HEK293 (cell line): ENCODE data around the gene EYA2.

Experiments used
- YY1 ChIP-seq: fragments of 450-650 bp; formaldehyde crosslinking; IDR thresholded peaks from 2 replicates; pipeline ENCODE4 v1.5.1; 2018; ENCODE audit warnings: missing biosample characterization, missing genetic modification characterization
- ZBTB8A ChIP-seq: fragments of 450-650 bp; formaldehyde crosslinking; IDR thresholded peaks from 2 replicates; pipeline ENCODE4 v1.5.1; 2016; ENCODE audit warnings: missing biosample characterization, missing genetic modification characterization
- ZNF610 ChIP-seq: fragments of 450-650 bp; formaldehyde crosslinking; IDR thresholded peaks from 2 replicates; pipeline ENCODE4 v1.5.1; 2016; ENCODE audit warnings: missing biosample characterization, missing genetic modification characterization, borderline replicate concordance
- ZSCAN16 ChIP-seq: fragments of 450-650 bp; formaldehyde crosslinking; IDR thresholded peaks from 2 replicates; pipeline ENCODE4 v1.5.1; 2016; ENCODE audit warnings: missing biosample characterization, missing genetic modification characterization
- ZSCAN18 ChIP-seq: fragments of 450-650 bp; formaldehyde crosslinking; IDR thresholded peaks from 2 replicates; pipeline ENCODE4 v1.5.1; 2016; ENCODE audit warnings: missing biosample characterization, missing genetic modification characterization
- TF ChIP-seq, protein P1 (sequence below): fragments of 450-650 bp; formaldehyde crosslinking; IDR thresholded peaks from 2 replicates; pipeline ENCODE4 v1.5.1; 2016; ENCODE audit warnings: missing biosample characterization, missing genetic modification characterization
- TF ChIP-seq, protein P2 (sequence below): fragments of 450-650 bp; formaldehyde crosslinking; IDR thresholded peaks from 2 replicates; pipeline ENCODE4 v1.5.1; 2016; ENCODE audit warnings: missing biosample characterization, missing genetic modification characterization

DNA sequence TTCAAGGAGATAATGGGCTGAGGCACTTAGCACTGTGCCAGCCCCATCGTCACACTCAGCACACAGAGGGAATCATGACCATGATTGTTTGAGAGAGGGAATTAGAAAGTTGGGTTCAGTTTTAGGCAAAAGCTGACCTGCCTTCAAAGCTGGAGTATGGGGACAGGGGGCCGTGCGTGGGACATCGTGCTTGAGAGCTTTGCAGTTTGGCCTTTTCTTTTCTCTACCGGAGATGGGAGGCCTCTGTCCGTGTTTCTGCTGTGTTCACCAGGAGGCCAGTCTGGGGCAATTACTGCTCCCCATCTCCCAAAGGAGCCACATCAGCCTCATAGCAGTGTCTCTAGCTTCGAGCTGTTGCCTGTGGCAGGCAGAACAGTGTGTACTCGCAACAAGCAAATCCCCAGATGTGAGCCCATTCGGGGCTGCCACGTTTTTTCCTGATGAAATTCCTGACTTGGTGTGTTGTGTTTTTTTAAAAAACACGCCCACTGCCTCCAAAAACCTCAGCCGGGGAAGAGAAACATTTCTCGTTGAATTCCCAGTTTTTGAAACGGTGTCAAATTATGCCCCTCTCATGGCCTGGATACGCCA lies 20.2 kb downstream of the EYA2 start:
- TF ChIP-seq, protein P1, sequence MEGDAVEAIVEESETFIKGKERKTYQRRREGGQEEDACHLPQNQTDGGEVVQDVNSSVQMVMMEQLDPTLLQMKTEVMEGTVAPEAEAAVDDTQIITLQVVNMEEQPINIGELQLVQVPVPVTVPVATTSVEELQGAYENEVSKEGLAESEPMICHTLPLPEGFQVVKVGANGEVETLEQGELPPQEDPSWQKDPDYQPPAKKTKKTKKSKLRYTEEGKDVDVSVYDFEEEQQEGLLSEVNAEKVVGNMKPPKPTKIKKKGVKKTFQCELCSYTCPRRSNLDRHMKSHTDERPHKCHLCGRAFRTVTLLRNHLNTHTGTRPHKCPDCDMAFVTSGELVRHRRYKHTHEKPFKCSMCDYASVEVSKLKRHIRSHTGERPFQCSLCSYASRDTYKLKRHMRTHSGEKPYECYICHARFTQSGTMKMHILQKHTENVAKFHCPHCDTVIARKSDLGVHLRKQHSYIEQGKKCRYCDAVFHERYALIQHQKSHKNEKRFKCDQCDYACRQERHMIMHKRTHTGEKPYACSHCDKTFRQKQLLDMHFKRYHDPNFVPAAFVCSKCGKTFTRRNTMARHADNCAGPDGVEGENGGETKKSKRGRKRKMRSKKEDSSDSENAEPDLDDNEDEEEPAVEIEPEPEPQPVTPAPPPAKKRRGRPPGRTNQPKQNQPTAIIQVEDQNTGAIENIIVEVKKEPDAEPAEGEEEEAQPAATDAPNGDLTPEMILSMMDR (tag by site-specific recombination): no peak
- TF ChIP-seq YY1 (tag by site-specific recombination) (no peak), ZBTB8A (tag by site-specific recombination) (no peak), ZSCAN16 (tag by site-specific recombination) (no peak), ZNF610 (tag by site-specific recombination) (no peak), ZSCAN18 (tag by site-specific recombination) (no peak)
- TF ChIP-seq, protein P2, sequence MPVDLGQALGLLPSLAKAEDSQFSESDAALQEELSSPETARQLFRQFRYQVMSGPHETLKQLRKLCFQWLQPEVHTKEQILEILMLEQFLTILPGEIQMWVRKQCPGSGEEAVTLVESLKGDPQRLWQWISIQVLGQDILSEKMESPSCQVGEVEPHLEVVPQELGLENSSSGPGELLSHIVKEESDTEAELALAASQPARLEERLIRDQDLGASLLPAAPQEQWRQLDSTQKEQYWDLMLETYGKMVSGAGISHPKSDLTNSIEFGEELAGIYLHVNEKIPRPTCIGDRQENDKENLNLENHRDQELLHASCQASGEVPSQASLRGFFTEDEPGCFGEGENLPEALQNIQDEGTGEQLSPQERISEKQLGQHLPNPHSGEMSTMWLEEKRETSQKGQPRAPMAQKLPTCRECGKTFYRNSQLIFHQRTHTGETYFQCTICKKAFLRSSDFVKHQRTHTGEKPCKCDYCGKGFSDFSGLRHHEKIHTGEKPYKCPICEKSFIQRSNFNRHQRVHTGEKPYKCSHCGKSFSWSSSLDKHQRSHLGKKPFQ (tag by site-specific recombination): no peak
